ENCODE results near the gene PAQR4.

GRCh38 chr16:2990891-2991290, 21.7 kb downstream of the PAQR4 start:
- TF ChIP-seq RARB (CRISPR knock-in tag; IDR thresholded peaks at IDR 0.05) (no peak), TOX (CRISPR knock-in tag; IDR thresholded peaks at IDR 0.05; ENCODE audit: borderline replicate concordance) (no peak), PATZ1 (CRISPR knock-in tag; IDR thresholded peaks at IDR 0.05; ENCODE audit: borderline replicate concordance) (no peak)
